Thymus (tissue), 11 donors: ENCODE measurements around the gene MARK1. TPM values are rescaled to one million over a fixed set of nuclear protein-coding genes. Genes with fewer than 3 reads are reported as not detected.
"Not testable (repeated sequence)": the region's sequence is repeated elsewhere in the genome, so short reads cannot be mapped to it uniquely, and the experiment has no call there.

ENCODE experiments used
- DNase-seq, 9 donors: peaks; one replicate each; pipeline ENCODE4 v3.0.0-alpha.2; 2013; ENCODE audit warnings: low spot score in 9 of 9, low read depth in 6 of 9, missing footprints in 1 of 9
- H3K27ac ChIP-seq, 2 donors: one replicate each; pipeline ENCODE4 v1.5.1; 2013; ENCODE audit warnings: control low read depth in 1 of 2, low read depth in 1 of 2, low read length in 1 of 2, mild to moderate bottlenecking in 1 of 2, moderate library complexity in 1 of 2
- H3K27me3 ChIP-seq, 2 donors: one replicate each; pipeline ENCODE4 v1.5.1; 2013; ENCODE audit warnings: low read length in 1 of 2; ENCODE audit not compliant: control insufficient read depth in 2 of 2, insufficient read depth in 1 of 2
- H3K36me3 ChIP-seq, 2 donors: one replicate each; pipeline ENCODE4 v1.5.1; 2013; ENCODE audit warnings: low read length in 1 of 2, mild to moderate bottlenecking in 1 of 2, moderate library complexity in 1 of 2; ENCODE audit not compliant: control insufficient read depth in 2 of 2, insufficient read depth in 2 of 2
- H3K4me1 ChIP-seq, 2 donors: one replicate each; pipeline ENCODE4 v1.5.1; 2013; ENCODE audit warnings: low read length in 2 of 2; ENCODE audit not compliant: control insufficient read depth in 2 of 2, insufficient read depth in 2 of 2
- H3K4me3 ChIP-seq, 2 donors: one replicate each; pipeline ENCODE4 v1.5.1; 2013; ENCODE audit warnings: low read length in 2 of 2, control low read depth in 1 of 2, mild to moderate bottlenecking in 1 of 2
- H3K9me3 ChIP-seq, 2 donors: one replicate each; pipeline ENCODE4 v1.5.1; 2013; ENCODE audit warnings: low read length in 1 of 2, mild to moderate bottlenecking in 1 of 2; ENCODE audit not compliant: control insufficient read depth in 2 of 2, insufficient read depth in 1 of 2
- WGBS: extraction: QIAGEN DNeasy Blood & Tissue Kit; methylation state at CpG from one replicate; pipeline ENCODE4 v1.1.7; 2013; 5-methylcytosine and 5-hydroxymethylcytosine counted together
- polyA plus RNA-seq: library from polyadenylated mRNA; stranded (reverse); fragments of 200-250 nt; gene quantifications from one replicate; pipeline ENCODE4 v1.2.3, GENCODE V29; 2013
- total RNA-seq: library from RNA; stranded (reverse); fragments of 120-200 nt; gene quantifications from one replicate; pipeline ENCODE4 v1.2.4, GENCODE V29; 2013
- donor health status: healthy.

Gene MARK1
- total and polyA plus RNA-seq, 2 donors = 1.9 to 4.9 TPM

DNA sequence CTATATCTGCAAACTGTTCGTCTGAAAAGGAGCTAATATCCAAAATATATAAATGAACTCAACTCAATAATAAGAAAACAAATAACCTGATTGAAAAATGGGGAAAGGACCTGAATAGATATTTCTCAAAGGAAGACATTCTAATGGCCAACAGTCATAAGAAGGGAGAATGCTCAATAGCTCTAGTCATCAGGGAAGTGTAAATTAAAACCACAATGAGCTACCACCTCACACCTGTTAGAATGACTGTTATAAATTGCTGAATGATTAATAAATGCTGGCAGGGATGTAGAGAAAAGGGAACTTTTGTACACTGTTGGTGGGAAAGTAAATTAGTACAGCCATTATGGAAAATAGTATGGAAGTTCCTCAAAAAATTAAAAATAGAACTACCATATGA lies 141.1 kb downstream of the MARK1 start:
- no peak overlapping the region for H3K27ac ChIP-seq
- 99% methylated on average over 1 of the region's 1 CpG for WGBS
- H3K27me3 ChIP-seq = no peaks in the 10 kb centered on the region
- H3K9me3 ChIP-seq = no peaks in the 10 kb centered on the region
- no peak for DNase-seq
- no peak overlapping the region for H3K4me3 ChIP-seq
- H3K36me3 ChIP-seq = no peaks in the 10 kb centered on the region
- no peaks in the 10 kb centered on the region for H3K4me1 ChIP-seq

DNA sequence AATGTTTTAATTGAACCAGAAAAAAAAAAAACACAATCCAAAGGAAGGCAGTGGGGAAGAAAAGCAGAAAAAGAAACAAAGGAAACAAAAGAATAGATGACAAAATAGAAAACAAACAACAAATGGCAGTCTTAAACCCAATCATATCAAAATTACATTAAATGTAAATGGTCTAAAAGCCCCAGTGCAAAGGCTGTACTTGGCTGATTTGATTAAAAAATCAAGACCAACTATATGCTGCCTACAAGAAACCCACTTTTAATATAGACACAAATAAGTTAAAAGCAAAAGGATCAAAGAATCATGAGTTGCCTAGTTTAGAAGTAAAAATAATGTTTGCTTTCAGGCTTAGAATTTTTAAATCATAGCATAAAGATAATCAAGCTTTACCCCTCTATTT lies 142.4 kb downstream of the MARK1 start:
- H3K4me1 ChIP-seq = no peaks in the 10 kb centered on the region
- H3K27ac ChIP-seq = no peak overlapping the region
- H3K36me3 ChIP-seq = no peaks in the 10 kb centered on the region
- DNase-seq = no peak
- H3K27me3 ChIP-seq = no peaks in the 10 kb centered on the region
- H3K9me3 ChIP-seq = no peaks in the 10 kb centered on the region
- no peak overlapping the region for H3K4me3 ChIP-seq

DNA sequence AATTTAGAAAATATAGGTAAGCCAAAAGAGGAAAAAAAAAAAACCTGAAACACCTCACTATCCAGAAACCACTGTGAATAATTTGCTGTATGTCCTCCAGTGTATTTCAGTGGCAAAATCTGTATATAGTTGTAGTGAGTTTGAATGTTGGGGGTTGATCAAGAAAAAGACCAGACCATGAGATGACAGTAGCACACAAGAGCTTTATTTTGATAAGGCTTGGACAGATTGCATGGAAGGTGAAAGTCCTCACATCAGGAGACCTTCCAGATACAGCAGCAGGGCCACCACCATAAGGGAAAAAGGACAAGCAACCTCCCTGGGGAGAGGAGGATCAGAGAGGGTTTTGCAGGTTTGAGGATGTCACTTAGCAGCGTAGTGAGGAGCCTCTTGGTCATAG lies 146.0 kb downstream of the MARK1 start:
- H3K4me3 ChIP-seq = no peak overlapping the region
- H3K4me1 ChIP-seq = no peaks in the 10 kb centered on the region
- DNase-seq = no peak
- H3K27ac ChIP-seq = no peak overlapping the region
- 90% methylated on average over 1 of the region's 1 CpG for WGBS
- H3K27me3 ChIP-seq = no peaks in the 10 kb centered on the region
- H3K36me3 ChIP-seq = no peaks in the 10 kb centered on the region
- no peaks in the 10 kb centered on the region for H3K9me3 ChIP-seq

DNA sequence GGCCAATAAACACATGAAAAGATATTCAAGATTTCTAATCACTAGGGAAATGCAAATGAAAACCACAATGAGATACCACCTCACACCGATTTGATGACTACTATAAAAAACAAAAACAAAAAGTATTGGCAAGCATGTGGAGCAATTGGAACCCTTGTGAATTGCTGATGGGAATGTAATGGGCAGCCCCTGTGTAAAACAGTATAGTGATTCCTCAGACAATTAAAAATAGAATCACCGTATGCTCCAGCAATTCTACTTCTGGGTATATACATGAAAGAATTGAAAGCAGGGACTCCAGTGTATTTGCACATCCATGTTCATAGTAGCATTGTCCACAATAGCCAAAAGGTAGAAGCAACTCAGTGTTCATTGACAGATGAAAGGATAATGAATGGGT lies 149.3 kb downstream of the MARK1 start:
- no peaks in the 10 kb centered on the region for H3K36me3 ChIP-seq
- no peaks in the 10 kb centered on the region for H3K27me3 ChIP-seq
- H3K4me3 ChIP-seq = no peak overlapping the region
- H3K4me1 ChIP-seq = no peaks in the 10 kb centered on the region
- H3K9me3 ChIP-seq = no peaks in the 10 kb centered on the region
- 93% methylated on average over 2 of the region's 2 CpGs for WGBS
- H3K27ac ChIP-seq = no peak overlapping the region
- DNase-seq = no peak

DNA sequence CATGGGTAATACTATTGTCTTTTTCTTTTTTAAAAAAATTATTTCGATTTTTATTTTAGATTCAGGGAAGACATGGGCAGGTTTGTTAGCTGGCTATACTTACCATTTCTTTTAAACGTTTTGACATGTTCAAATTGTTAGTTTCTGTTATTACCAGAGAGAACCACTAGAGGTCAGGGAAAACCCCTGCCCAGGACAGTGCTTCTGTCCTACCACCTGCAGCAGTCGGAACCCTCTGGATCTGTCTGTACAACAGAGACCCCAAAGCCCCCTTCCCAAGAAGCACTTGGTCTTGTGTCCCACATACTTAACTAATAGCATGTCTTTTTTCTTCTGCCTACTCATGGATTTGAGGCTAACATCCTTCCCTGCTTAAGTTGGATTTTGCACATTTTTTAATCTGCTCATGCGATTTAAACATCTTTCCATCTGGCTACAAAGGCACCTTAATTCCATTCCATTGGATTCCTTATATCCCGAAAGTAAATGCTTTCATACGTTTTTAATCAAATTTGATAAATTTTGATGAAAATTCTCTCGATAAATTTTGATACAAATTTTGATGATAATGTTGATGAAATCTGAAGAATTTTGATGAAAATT lies 152.2 kb downstream of the MARK1 start:
- no peak overlapping the region for H3K4me3 ChIP-seq
- no peak overlapping the region for H3K27ac ChIP-seq
- DNase-seq = peak in 2 of 9 donors; percentile 14 to 35
- 41% methylated on average over 7 of the region's 7 CpGs for WGBS
- no peaks in the 10 kb centered on the region for H3K36me3 ChIP-seq
- H3K9me3 ChIP-seq = no peaks in the 10 kb centered on the region
- no peaks in the 10 kb centered on the region for H3K4me1 ChIP-seq
- H3K27me3 ChIP-seq = no peaks in the 10 kb centered on the region

DNA sequence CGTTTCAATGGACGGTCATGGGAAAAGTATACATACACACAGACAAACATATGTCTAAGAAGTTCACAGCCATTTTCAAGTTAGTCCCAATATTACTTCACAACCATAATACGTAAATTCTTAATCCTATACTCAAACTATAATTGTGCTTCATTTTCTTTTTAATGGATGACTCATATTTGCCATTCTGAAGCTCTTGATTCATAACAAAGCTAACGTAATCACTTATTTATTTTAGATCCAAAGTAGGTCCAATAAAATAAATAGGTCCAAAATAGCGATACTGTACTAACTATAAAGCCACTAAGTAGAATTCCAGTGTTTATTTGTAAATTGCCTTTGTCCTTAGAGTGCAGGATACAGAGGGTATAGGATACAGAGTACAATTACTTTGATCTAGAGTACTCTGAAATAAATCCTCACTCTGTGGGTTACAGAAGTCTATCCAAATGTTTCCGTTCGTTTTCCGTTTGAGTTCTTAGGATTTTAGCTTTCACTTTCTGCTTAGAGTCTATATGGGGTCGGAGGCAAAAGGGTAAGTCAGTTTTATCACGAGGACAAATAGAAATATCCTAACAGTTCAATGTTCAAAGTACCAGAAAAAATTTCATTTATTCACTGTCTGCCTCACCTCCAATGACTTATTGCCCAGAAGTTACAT lies 153.4 kb downstream of the MARK1 start:
- no peaks in the 10 kb centered on the region for H3K9me3 ChIP-seq
- H3K36me3 ChIP-seq = no peaks in the 10 kb centered on the region
- H3K27ac ChIP-seq = no peak overlapping the region
- no peak overlapping the region for H3K4me3 ChIP-seq
- H3K4me1 ChIP-seq = no peaks in the 10 kb centered on the region
- no peak for DNase-seq
- no peaks in the 10 kb centered on the region for H3K27me3 ChIP-seq
- 86% methylated on average over 10 of the region's 10 CpGs for WGBS

DNA sequence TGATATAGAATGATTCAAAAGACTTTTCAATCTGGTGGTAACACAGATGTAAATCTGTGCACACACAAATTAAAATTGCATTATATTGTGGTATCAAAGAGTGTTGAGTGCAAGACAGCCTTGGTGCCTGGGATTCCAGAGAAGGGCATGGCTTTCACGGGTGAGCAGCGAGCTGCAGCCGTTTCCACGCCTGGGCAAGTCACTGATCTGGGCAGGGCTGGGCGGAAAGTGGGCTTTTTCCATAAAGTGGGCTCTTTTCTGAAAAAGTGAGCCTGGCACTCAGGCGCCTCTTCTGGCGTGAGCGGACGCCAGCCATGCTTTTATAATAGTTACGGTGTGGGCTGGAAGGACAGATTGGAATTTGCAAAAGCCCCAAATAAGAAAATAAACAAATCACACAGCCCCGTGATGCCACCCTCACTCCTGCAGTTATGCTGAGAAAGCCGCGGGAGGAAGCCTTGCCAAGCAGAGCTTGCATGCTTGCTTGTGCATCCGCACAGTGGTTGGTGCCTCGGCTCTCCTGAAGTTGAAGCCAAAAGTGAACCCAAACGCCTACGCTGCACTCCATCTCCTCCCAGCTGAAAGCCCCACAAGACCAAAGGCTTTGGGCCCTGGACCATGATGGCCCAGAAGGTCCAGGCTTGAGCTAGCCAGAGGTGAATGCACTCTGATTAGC lies 155.1 kb downstream of the MARK1 start:
- WGBS = 96% methylated on average over 17 of the region's 17 CpGs
- no peak for DNase-seq
- no peaks in the 10 kb centered on the region for H3K9me3 ChIP-seq
- no peaks in the 10 kb centered on the region for H3K27me3 ChIP-seq
- no peaks in the 10 kb centered on the region for H3K4me1 ChIP-seq
- H3K4me3 ChIP-seq = no peak overlapping the region
- no peaks in the 10 kb centered on the region for H3K36me3 ChIP-seq
- H3K27ac ChIP-seq = no peak overlapping the region

DNA sequence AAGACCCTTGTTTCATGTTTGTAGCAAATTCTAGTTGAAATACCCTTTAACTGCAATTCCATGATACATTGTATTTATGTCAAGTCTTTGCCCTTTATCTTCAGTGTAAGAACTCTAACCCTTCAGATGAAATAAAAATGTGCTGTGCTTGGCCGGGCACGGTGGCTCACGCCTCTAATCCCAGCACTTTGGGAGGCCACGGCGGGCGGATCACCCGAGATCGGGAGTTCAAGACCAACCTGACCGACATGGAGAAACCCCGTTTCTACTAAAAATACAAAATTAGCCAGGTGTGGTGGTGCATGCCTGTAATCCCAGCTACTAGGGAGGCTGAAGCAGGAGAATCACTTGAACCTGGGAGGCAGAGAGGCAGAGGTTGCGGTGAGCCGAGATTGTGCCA lies 155.8 kb downstream of the MARK1 start:
- H3K4me1 ChIP-seq, H3K27ac ChIP-seq, H3K27me3 ChIP-seq, DNase-seq, H3K36me3 ChIP-seq, H3K9me3 ChIP-seq, H3K4me3 ChIP-seq: not testable (repeated sequence)
- WGBS = 97% methylated on average over 12 of the region's 12 CpGs

DNA sequence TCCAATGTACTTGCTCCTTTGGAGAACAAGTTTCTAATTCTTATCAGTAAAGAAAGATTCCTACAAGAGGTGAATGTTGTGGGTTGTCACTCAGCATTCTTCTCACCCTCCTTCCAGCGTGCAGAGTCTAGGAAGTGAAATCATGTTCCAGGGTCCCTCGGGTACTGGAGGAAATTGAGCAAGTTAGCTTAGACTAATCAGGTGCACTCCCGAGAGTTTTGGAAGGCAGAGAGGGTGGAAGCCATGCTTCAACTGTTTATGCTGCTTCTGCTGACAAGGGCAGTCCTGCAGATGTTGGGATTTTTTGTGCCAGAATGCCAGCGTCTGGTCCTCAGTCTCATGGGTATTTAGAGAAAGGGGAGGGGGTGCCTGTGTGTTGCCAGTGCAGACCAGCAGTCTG lies 157.0 kb downstream of the MARK1 start:
- H3K36me3 ChIP-seq = no peaks in the 10 kb centered on the region
- no peak for DNase-seq
- no peak overlapping the region for H3K27ac ChIP-seq
- 79% methylated on average over 4 of the region's 4 CpGs for WGBS
- no peak overlapping the region for H3K4me3 ChIP-seq
- peaks cover under 1 to 8% of the 10 kb centered on the region in 2 donors for H3K27me3 ChIP-seq
- peaks cover 0 to 3% of the 10 kb centered on the region in 2 donors for H3K4me1 ChIP-seq
- no peaks in the 10 kb centered on the region for H3K9me3 ChIP-seq
